OCI-LY1 (cell line): ENCODE measurements around the gene SYT1.

ENCODE experiments used
- H2AFZ ChIP-seq: fragments of 200-600 bp; sonication (generic), shearing (Covaris generic); 2 replicates; pipeline ENCODE4 v1.6.0; 2014; ENCODE audit warnings: antibody characterized with exemption, mild to moderate bottlenecking, low read length
- H3F3A ChIP-seq: fragments of 200-600 bp; sonication (generic), shearing (Covaris generic); 2 replicates; pipeline ENCODE4 v1.6.0; 2014; ENCODE audit warnings: mild to moderate bottlenecking, antibody characterized with exemption, low read length, moderate library complexity; ENCODE audit not compliant: insufficient read depth
- H3K27ac ChIP-seq: fragments of 200-600 bp; sonication (generic); 2 replicates; pipeline ENCODE4 v1.5.1; 2014; ENCODE audit warnings: low read length, mixed run types, mild to moderate bottlenecking, low read depth; ENCODE audit not compliant: poor library complexity, severe bottlenecking
- H3K27me3 ChIP-seq: fragments of 200-600 bp; sonication (generic); 2 replicates; pipeline ENCODE4 v1.6.0; 2014; ENCODE audit warnings: antibody characterized with exemption, mild to moderate bottlenecking, low read length, moderate library complexity; ENCODE audit not compliant: insufficient read depth
- H3K36me3 ChIP-seq: fragments of 200-600 bp; sonication (generic); 2 replicates; pipeline ENCODE4 v1.6.1; 2014; ENCODE audit warnings: mild to moderate bottlenecking, antibody characterized with exemption, low read length, moderate library complexity, mixed read lengths; ENCODE audit not compliant: insufficient read depth
- H3K4me1 ChIP-seq: fragments of 200-600 bp; sonication (generic); 2 replicates; pipeline ENCODE4 v1.5.1; 2014; ENCODE audit warnings: mild to moderate bottlenecking, low read length, moderate library complexity; ENCODE audit not compliant: insufficient read depth, severe bottlenecking
- H3K4me2 ChIP-seq: fragments of 200-600 bp; sonication (generic), shearing (Covaris generic); 2 replicates; pipeline ENCODE4 v1.6.1; 2014; ENCODE audit warnings: low read length
- H3K4me3 ChIP-seq: fragments of 200-600 bp; sonication (generic); 2 replicates; pipeline ENCODE4 v1.5.1; 2014; ENCODE audit warnings: low read length, low read depth, mild to moderate bottlenecking, mixed read lengths; ENCODE audit not compliant: poor library complexity, severe bottlenecking
- H3K79me2 ChIP-seq: fragments of 200-600 bp; shearing (Covaris generic); 2 replicates; pipeline ENCODE4 v1.6.1; 2016; ENCODE audit warnings: mixed run types, low read length, mixed read lengths; ENCODE audit not compliant: insufficient read depth
- H3K9ac ChIP-seq: fragments of 200-600 bp; sonication (generic), shearing (Covaris generic); 2 replicates; pipeline ENCODE4 v1.6.1; 2014; ENCODE audit warnings: mild to moderate bottlenecking, low read length, mixed read lengths
- H3K9me2 ChIP-seq: fragments of 200-600 bp; sonication (generic), shearing (Covaris generic); 2 replicates; pipeline ENCODE4 v1.6.1; 2014; ENCODE audit warnings: low read depth, mild to moderate bottlenecking, low read length, mixed read lengths
- H3K9me3 ChIP-seq: fragments of 200-600 bp; shearing (Covaris generic); 2 replicates; pipeline ENCODE4 v1.6.1; 2014; ENCODE audit warnings: low read length, mixed read lengths
- H4K20me1 ChIP-seq: fragments of 200-600 bp; sonication (generic), shearing (Covaris generic); 2 replicates; pipeline ENCODE4 v1.6.0; 2016; ENCODE audit warnings: mild to moderate bottlenecking, low read length; ENCODE audit not compliant: insufficient read depth
- CTCF ChIP-seq: fragments of 200-600 bp; sonication (generic), shearing (Covaris generic); IDR thresholded peaks from 2 replicates; pipeline ENCODE4 v1.5.1; 2017; ENCODE audit warnings: mild to moderate bottlenecking, antibody characterized with exemption, low read length, moderate library complexity, mixed read lengths
- EZH2 ChIP-seq: fragments of 200-600 bp; sonication (generic), shearing (Covaris generic); IDR thresholded peaks from 2 replicates; pipeline ENCODE4 v1.8.0; 2017; ENCODE audit warnings: borderline replicate concordance, mixed run types, mild to moderate bottlenecking, antibody characterized with exemption, low read length, moderate library complexity, mixed read lengths

Gene SYT1

DNA sequence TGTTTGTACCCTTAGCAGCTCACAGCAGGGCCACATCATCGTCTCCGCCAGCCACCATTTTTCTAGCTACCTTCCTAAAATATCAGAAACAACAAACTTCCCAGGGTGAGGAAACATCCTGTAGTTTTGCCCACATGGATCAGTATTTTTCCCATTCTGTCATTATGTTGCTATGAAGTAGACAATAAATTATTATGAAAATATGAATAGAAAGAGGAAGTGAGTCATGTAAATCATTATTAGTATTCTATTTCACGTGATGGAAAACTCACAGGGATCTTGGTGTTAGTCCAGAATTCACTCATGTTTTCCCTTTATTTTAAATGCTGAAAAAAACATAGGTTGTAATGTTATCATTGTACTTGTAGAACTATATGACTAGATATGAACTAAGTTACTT, 319.4 kb downstream of the SYT1 start:
- no peak overlapping the region for H3K4me2 ChIP-seq
- no peaks in the 10 kb centered on the region for H4K20me1 ChIP-seq
- H3K4me1 ChIP-seq = no peaks in the 10 kb centered on the region
- no peak overlapping the region for H2AFZ ChIP-seq
- H3K36me3 ChIP-seq = no peaks in the 10 kb centered on the region
- no peak overlapping the region for H3K4me3 ChIP-seq
- H3K9ac ChIP-seq = no peak overlapping the region
- H3K27me3 ChIP-seq = no peaks in the 10 kb centered on the region
- H3K79me2 ChIP-seq = no peaks in the 10 kb centered on the region
- no peaks in the 10 kb centered on the region for H3K9me2 ChIP-seq
- H3K27ac ChIP-seq = no peak overlapping the region
- TF ChIP-seq CTCF (no peak), EZH2 (no peak)
- no peaks in the 10 kb centered on the region for H3K9me3 ChIP-seq
- H3F3A ChIP-seq = no peaks in the 10 kb centered on the region

DNA sequence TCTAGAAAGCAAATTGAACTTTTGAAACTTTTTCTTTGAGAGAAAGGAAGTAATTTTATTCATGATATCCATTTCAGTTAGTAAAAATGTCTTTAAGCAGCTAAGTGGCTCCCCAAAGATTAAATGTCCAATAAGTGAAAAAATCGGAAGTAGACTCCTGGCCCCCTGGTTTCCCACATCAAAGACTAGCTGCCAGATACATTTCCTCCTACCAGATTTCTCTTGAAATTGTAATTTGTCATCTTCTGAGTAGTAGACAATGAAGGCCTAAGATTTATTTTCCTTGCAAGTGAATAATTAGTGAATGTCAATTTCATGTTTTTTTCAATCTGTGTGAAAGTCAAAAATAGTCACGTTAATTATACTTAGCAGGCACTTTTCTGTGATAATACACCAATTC, 321.9 kb downstream of the SYT1 start:
- H4K20me1 ChIP-seq = no peaks in the 10 kb centered on the region
- no peak overlapping the region for H3K9ac ChIP-seq
- H3K9me2 ChIP-seq = no peaks in the 10 kb centered on the region
- no peaks in the 10 kb centered on the region for H3K36me3 ChIP-seq
- no peaks in the 10 kb centered on the region for H3K27me3 ChIP-seq
- no peaks in the 10 kb centered on the region for H3F3A ChIP-seq
- H3K79me2 ChIP-seq = no peaks in the 10 kb centered on the region
- no peak overlapping the region for H2AFZ ChIP-seq
- H3K4me3 ChIP-seq = no peak overlapping the region
- H3K4me2 ChIP-seq = no peak overlapping the region
- no peaks in the 10 kb centered on the region for H3K9me3 ChIP-seq
- H3K27ac ChIP-seq = no peak overlapping the region
- H3K4me1 ChIP-seq = no peaks in the 10 kb centered on the region
- TF ChIP-seq CTCF = no peak
- no peak for TF ChIP-seq EZH2

- Histone ChIP-seq H3K9ac (no peak overlapping the region), H3K9me3 (no peaks in the 10 kb centered on the region), H3K79me2 (no peaks in the 10 kb centered on the region), H3K27me3 (no peaks in the 10 kb centered on the region), H2AFZ (no peak overlapping the region), H3K4me1 (no peaks in the 10 kb centered on the region), H3K9me2 (no peaks in the 10 kb centered on the region), H3K4me2 (no peak overlapping the region), H4K20me1 (no peaks in the 10 kb centered on the region), H3K36me3 (no peaks in the 10 kb centered on the region), H3F3A (no peaks in the 10 kb centered on the region), H3K4me3 (no peak overlapping the region), H3K27ac (no peak overlapping the region)
- TF ChIP-seq EZH2 (no peak), CTCF (no peak)
These were observed 322.5 kb downstream of the SYT1 start for GRCh38 chr12:79187032-79187431.
